Mucosa of rectum (tissue), 2 donors: ENCODE results near the gene HOXD8.

Experiments used
- H3K27ac ChIP-seq, 2 donors: one replicate each; pipeline ENCODE4 v1.7.0; 2013; ENCODE audit warnings: inconsistent platforms in 2 of 2, low read depth in 2 of 2, low read length in 2 of 2
- H3K27me3 ChIP-seq, 2 donors: one replicate each; pipeline ENCODE4 v1.7.0; 2013; ENCODE audit warnings: low read length in 2 of 2; ENCODE audit not compliant: control insufficient read depth in 2 of 2, insufficient read depth in 2 of 2
- H3K36me3 ChIP-seq, 2 donors: one replicate each; pipeline ENCODE4 v1.7.0; 2013; ENCODE audit warnings: low read length in 2 of 2; ENCODE audit not compliant: control insufficient read depth in 2 of 2, insufficient read depth in 2 of 2
- H3K4me1 ChIP-seq, 2 donors: one replicate each; pipeline ENCODE4 v1.7.0; 2013; ENCODE audit warnings: low read length in 2 of 2, mild to moderate bottlenecking in 1 of 2; ENCODE audit not compliant: control insufficient read depth in 2 of 2, insufficient read depth in 2 of 2
- H3K4me3 ChIP-seq, 2 donors: one replicate each; pipeline ENCODE4 v1.7.0; 2013; ENCODE audit warnings: low read length in 2 of 2
- H3K9ac ChIP-seq, 2 donors: one replicate each; pipeline ENCODE4 v1.7.0; 2013; ENCODE audit warnings: low read length in 2 of 2, low read depth in 1 of 2, mild to moderate bottlenecking in 1 of 2
- H3K9me3 ChIP-seq, 2 donors: one replicate each; pipeline ENCODE4 v1.7.0; 2013; ENCODE audit warnings: low read length in 2 of 2; ENCODE audit not compliant: control insufficient read depth in 2 of 2
- donor health status: healthy.
- donor health status: Normal muscosa, but diverticular disease.

Gene HOXD8

GRCh38 chr2:176117823-176118371 lies 11.6 kb upstream of the HOXD8 start:
- Histone ChIP-seq H3K9me3 (no peaks in the 10 kb centered on the region), H3K9ac (no peak overlapping the region), H3K27ac (no peak overlapping the region), H3K4me3 (no peak overlapping the region), H3K4me1 (no peaks in the 10 kb centered on the region), H3K27me3 (peaks cover 79 to 80% of the 10 kb centered on the region in 2 donors), H3K36me3 (no peaks in the 10 kb centered on the region)

GRCh38 chr2:176118601-176119339 lies 10.7 kb upstream of the HOXD8 start:
- H3K4me3 ChIP-seq = peak overlapping the region in 1 of 2 donors; percentile 14

GRCh38 chr2:176120364-176121189 lies 8.9 kb upstream of the HOXD8 start:
- H3K27me3 ChIP-seq = peaks cover 79 to 80% of the 10 kb centered on the region in 2 donors
- no peaks in the 10 kb centered on the region for H3K36me3 ChIP-seq
- no peak overlapping the region for H3K4me3 ChIP-seq
- no peak overlapping the region for H3K27ac ChIP-seq
- H3K9ac ChIP-seq = no peak overlapping the region
- H3K4me1 ChIP-seq = no peaks in the 10 kb centered on the region
- no peaks in the 10 kb centered on the region for H3K9me3 ChIP-seq

More at GRCh38 chr2:176118601-176119339, 10.7 kb upstream of the HOXD8 start:
- H3K27ac ChIP-seq = no peak overlapping the region
- no peaks in the 10 kb centered on the region for H3K4me1 ChIP-seq
- no peak overlapping the region for H3K9ac ChIP-seq
- H3K36me3 ChIP-seq = no peaks in the 10 kb centered on the region
- peaks cover 77 to 79% of the 10 kb centered on the region in 2 donors for H3K27me3 ChIP-seq
- H3K9me3 ChIP-seq = no peaks in the 10 kb centered on the region

- Histone ChIP-seq H3K4me1 (no peaks in the 10 kb centered on the region), H3K27ac (no peak overlapping the region), H3K27me3 (peaks cover 71% of the 10 kb centered on the region in 2 donors), H3K9ac (no peak overlapping the region), H3K4me3 (peak overlapping the region in 1 of 2 donors; percentile 18), H3K9me3 (no peaks in the 10 kb centered on the region), H3K36me3 (no peaks in the 10 kb centered on the region)
These were observed 8.1 kb upstream of the HOXD8 start for GRCh38 chr2:176121190-176122051.

GRCh38 chr2:176122052-176122682 lies 7.3 kb upstream of the HOXD8 start:
- H3K4me3 ChIP-seq = peak overlapping the region; percentile 63 to 67
- H3K9me3 ChIP-seq = no peaks in the 10 kb centered on the region
- peaks cover 63 to 64% of the 10 kb centered on the region in 2 donors for H3K27me3 ChIP-seq
- H3K36me3 ChIP-seq = no peaks in the 10 kb centered on the region
- peak overlapping the region in 1 of 2 donors; percentile 53 for H3K9ac ChIP-seq
- H3K4me1 ChIP-seq = no peaks in the 10 kb centered on the region
- peak overlapping the region; percentile 21 to 58 for H3K27ac ChIP-seq

- peak within 1 kb of the TSS in 1 of 2 donors; percentile 53 for H3K9ac ChIP-seq
- peak within 1 kb of the TSS; percentile 21 to 58 for H3K27ac ChIP-seq
These were observed 6.7 kb upstream of the HOXD8 start, which contains the start of gene HOXD9 for GRCh38 chr2:176122683-176123410. Gene HOXD9 (plus strand): TSS chr2:176122719. CDS start chr2:176122769, 50 bp downstream.

GRCh38 chr2:176123411-176124109 lies 5.9 kb upstream of the HOXD8 start:
- Histone ChIP-seq H3K9me3 (no peaks in the 10 kb centered on the region), H3K36me3 (no peaks in the 10 kb centered on the region), H3K9ac (peak overlapping the region in 1 of 2 donors; percentile 53), H3K27ac (peak overlapping the region in 1 of 2 donors; percentile 58), H3K4me3 (peak overlapping the region; percentile 63 to 67), H3K27me3 (peaks cover 49 to 58% of the 10 kb centered on the region in 2 donors), H3K4me1 (peaks cover 3% of the 10 kb centered on the region in 2 donors)

More at GRCh38 chr2:176122683-176123410, 6.7 kb upstream of the HOXD8 start, which contains the start of gene HOXD9:
- Histone ChIP-seq H3K4me1 (no peaks in the 10 kb centered on the region), H3K9me3 (no peaks in the 10 kb centered on the region), H3K4me3 (peak within 1 kb of the TSS; percentile 63 to 67), H3K36me3 (no peaks in the 10 kb centered on the region), H3K27me3 (peaks cover 56 to 64% of the 10 kb centered on the region in 2 donors)

GRCh38 chr2:176124110-176124946 lies 5.2 kb upstream of the HOXD8 start:
- H3K27ac ChIP-seq = no peak overlapping the region
- H3K9me3 ChIP-seq = no peaks in the 10 kb centered on the region
- peaks cover 5 to 7% of the 10 kb centered on the region in 2 donors for H3K4me1 ChIP-seq
- peaks cover 45 to 54% of the 10 kb centered on the region in 2 donors for H3K27me3 ChIP-seq
- no peaks in the 10 kb centered on the region for H3K36me3 ChIP-seq
- H3K4me3 ChIP-seq = peak overlapping the region in 1 of 2 donors; percentile 67
- no peak overlapping the region for H3K9ac ChIP-seq
